UCSD-AML1 (cell line): ENCODE data around the gene EPHA7.

Experiments used
- DNase-seq: peaks from one replicate; lab custom pipeline; 2025; ENCODE audit not compliant: unreplicated experiment; lab: John Stamatoyannopoulos, UW

EPHA7 gene

GRCh38 chr6:93393554-93394074 lies 25.7 kb downstream of the EPHA7 start:
- DNase-seq: no peak

- DNase-seq: no peak
Observed at GRCh38 chr6:93392797-93393196, 26.6 kb downstream of the EPHA7 start.

- DNase-seq: no peak
Observed at GRCh38 chr6:93391965-93392364, 27.4 kb downstream of the EPHA7 start.

- no peak for DNase-seq
Observed at GRCh38 chr6:93389192-93389591, 30.2 kb downstream of the EPHA7 start.

- DNase-seq: no peak
Observed at GRCh38 chr6:93388070-93388469, 31.3 kb downstream of the EPHA7 start.

- DNase-seq: no peak
Observed at GRCh38 chr6:93376026-93376540, 43.3 kb downstream of the EPHA7 start.

- no peak for DNase-seq
Observed at GRCh38 chr6:93373445-93373844, 45.9 kb downstream of the EPHA7 start.

GRCh38 chr6:93371756-93372155 lies 47.6 kb downstream of the EPHA7 start:
- no peak for DNase-seq

GRCh38 chr6:93369586-93370134 lies 49.7 kb downstream of the EPHA7 start:
- no peak for DNase-seq

- DNase-seq: no peak
Observed at GRCh38 chr6:93366506-93366905, 52.9 kb downstream of the EPHA7 start.

- DNase-seq: no peak
Observed at GRCh38 chr6:93365445-93365844, 53.9 kb downstream of the EPHA7 start.

GRCh38 chr6:93358435-93358834 lies 60.9 kb downstream of the EPHA7 start:
- no peak for DNase-seq

GRCh38 chr6:93352604-93353003 lies 66.8 kb downstream of the EPHA7 start:
- DNase-seq: no peak

GRCh38 chr6:93351222-93351621 lies 68.1 kb downstream of the EPHA7 start:
- no peak for DNase-seq

- DNase-seq: no peak
Observed at GRCh38 chr6:93350774-93351173, 68.6 kb downstream of the EPHA7 start.

- no peak for DNase-seq
Observed at GRCh38 chr6:93344333-93344835, 75.0 kb downstream of the EPHA7 start.

GRCh38 chr6:93343476-93343875 lies 75.9 kb downstream of the EPHA7 start:
- no peak for DNase-seq

GRCh38 chr6:93341900-93342613 lies 77.3 kb downstream of the EPHA7 start:
- no peak for DNase-seq

GRCh38 chr6:93337772-93338394 lies 81.5 kb downstream of the EPHA7 start:
- DNase-seq: no peak

- DNase-seq: no peak
Observed at GRCh38 chr6:93337014-93337413, 82.3 kb downstream of the EPHA7 start.

- DNase-seq: no peak
Observed at GRCh38 chr6:93329301-93330000, 89.9 kb downstream of the EPHA7 start.
